Panc1 (cell line): ENCODE results near the gene TAS1R2.

Experiments used
- CTCF ChIP-seq: fragments of 450-650 bp; IDR thresholded peaks from 2 replicates; pipeline ENCODE4 v1.5.1; 2017; ENCODE audit warnings: mild to moderate bottlenecking
- POLR2AphosphoS5 ChIP-seq: IDR thresholded peaks from 2 replicates; pipeline ENCODE4 v1.6.1; 2012; ENCODE audit warnings: mild to moderate bottlenecking, low read depth, low read length, moderate library complexity
- REST ChIP-seq, 2 experiments: IDR thresholded peaks; 2 replicates each; pipeline ENCODE4 v1.6.1; 2011 to 2012; ENCODE audit warnings: low read depth in 2 of 2, control low read depth in 1 of 2, low read length in 1 of 2, mild to moderate bottlenecking in 1 of 2, moderate library complexity in 1 of 2; ENCODE audit not compliant: insufficient read depth in 1 of 2
- TCF7L2 ChIP-seq: IDR thresholded peaks from 2 replicates; pipeline ENCODE4 v1.6.1; 2011; ENCODE audit warnings: mild to moderate bottlenecking, low read depth, low read length, inconsistent platforms

- TF ChIP-seq CTCF (no peak), REST (IDR thresholded peaks at IDR 0.05; ENCODE audit: insufficient read depth in 1 of 2, low read depth in 2 of 2, low read length in 1 of 2) (no peak), POLR2AphosphoS5 (no peak), TCF7L2 (no peak)
These were observed 16.8 kb upstream of the TAS1R2 start for GRCh38 chr1:18876210-18876609.
